KMS-11 (cell line): Measurements from ENCODE around the gene SPTB.

Experiments
- H2AFZ ChIP-seq: fragments of 200-600 bp; sonication (generic); 2 replicates; pipeline ENCODE4 v1.6.1; 2016; ENCODE audit warnings: antibody characterized with exemption, mixed run types, low read depth
- H3K27ac ChIP-seq: fragments of 200-600 bp; sonication (generic); 2 replicates; pipeline ENCODE4 v1.6.1; 2016; ENCODE audit warnings: mild to moderate bottlenecking, mixed run types
- H3K27me3 ChIP-seq: fragments of 200-600 bp; sonication (generic); 2 replicates; pipeline ENCODE4 v1.6.1; 2017; ENCODE audit warnings: mild to moderate bottlenecking, low read depth, mixed run types, moderate library complexity; ENCODE audit not compliant: insufficient read depth
- H3K36me3 ChIP-seq: fragments of 200-600 bp; sonication (generic); 2 replicates; pipeline ENCODE4 v1.6.1; 2017; ENCODE audit warnings: mild to moderate bottlenecking, mixed run types; ENCODE audit not compliant: insufficient read depth
- H3K4me1 ChIP-seq: fragments of 200-600 bp; sonication (generic); 2 replicates; pipeline ENCODE4 v1.6.1; 2016; ENCODE audit warnings: mild to moderate bottlenecking, low read depth, mixed run types; ENCODE audit not compliant: poor library complexity, severe bottlenecking
- H3K4me2 ChIP-seq: fragments of 200-600 bp; sonication (generic); 2 replicates; pipeline ENCODE4 v1.7.0; 2016; ENCODE audit warnings: mild to moderate bottlenecking, mixed run types
- H3K4me3 ChIP-seq: fragments of 200-600 bp; sonication (generic); IDR thresholded peaks from 2 replicates; pipeline ENCODE4 v1.6.1; 2017; ENCODE audit warnings: low read depth, low read length, mixed read lengths; ENCODE audit not compliant: insufficient read depth
- H3K79me2 ChIP-seq: fragments of 200-600 bp; sonication (generic); 2 replicates; pipeline ENCODE4 v1.6.1; 2016; ENCODE audit warnings: low read depth, mixed run types; ENCODE audit not compliant: insufficient read depth
- H3K9ac ChIP-seq: fragments of 200-600 bp; sonication (generic); 2 replicates; pipeline ENCODE4 v1.6.1; 2016; ENCODE audit warnings: mild to moderate bottlenecking, mixed run types
- H4K20me1 ChIP-seq: fragments of 200-600 bp; sonication (generic); 2 replicates; pipeline ENCODE4 v1.6.1; 2016; ENCODE audit warnings: mild to moderate bottlenecking, mixed run types; ENCODE audit not compliant: insufficient read depth
- TF ChIP-seq, protein P1 (sequence below): fragments of 200-600 bp; sonication (generic); conservative IDR thresholded peaks from 2 replicates; pipeline ENCODE4 v1.6.1; 2017; ENCODE audit warnings: low read depth, mild to moderate bottlenecking, antibody characterized with exemption, low read length, moderate library complexity, mixed read lengths

Gene SPTB

DNA sequence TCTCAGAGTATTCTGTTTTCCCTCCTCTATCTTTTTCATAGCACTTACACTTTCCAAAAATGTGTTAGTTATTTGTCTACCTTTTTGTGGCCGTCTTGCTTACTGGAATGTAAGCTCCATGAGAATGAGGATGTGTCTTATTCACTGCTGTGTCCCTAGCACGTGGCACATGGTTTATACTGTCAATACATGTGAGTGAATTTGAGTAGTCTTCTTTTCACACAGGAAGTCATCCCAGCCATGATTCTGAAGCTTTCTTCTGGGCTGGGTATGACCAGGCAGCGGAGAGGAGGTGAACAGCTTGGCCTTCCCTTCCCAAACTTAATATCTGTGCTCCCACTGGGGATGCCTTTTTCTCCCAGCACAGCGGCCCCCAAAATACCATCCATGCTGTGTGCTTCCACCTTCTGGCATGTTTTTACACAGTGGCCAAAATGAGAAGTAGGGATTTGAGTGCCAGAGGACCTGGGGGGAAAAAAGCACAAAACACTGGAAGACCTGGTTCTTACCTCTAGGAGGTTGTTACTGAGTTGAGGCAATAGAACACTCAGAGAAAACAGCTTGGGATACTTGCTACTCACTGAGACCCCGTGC, 165.2 kb downstream of the SPTB start:
- Histone ChIP-seq H3K4me2 (no peak overlapping the region), H4K20me1 (no peaks in the 10 kb centered on the region), H3K27me3 (no peaks in the 10 kb centered on the region), H3K4me1 (no peaks in the 10 kb centered on the region), H3K79me2 (no peaks in the 10 kb centered on the region), H3K36me3 (no peaks in the 10 kb centered on the region), H3K9ac (no peak overlapping the region), H3K4me3 (no peak overlapping the region), H2AFZ (no peak overlapping the region), H3K27ac (no peak overlapping the region)
- TF ChIP-seq, protein P1, sequence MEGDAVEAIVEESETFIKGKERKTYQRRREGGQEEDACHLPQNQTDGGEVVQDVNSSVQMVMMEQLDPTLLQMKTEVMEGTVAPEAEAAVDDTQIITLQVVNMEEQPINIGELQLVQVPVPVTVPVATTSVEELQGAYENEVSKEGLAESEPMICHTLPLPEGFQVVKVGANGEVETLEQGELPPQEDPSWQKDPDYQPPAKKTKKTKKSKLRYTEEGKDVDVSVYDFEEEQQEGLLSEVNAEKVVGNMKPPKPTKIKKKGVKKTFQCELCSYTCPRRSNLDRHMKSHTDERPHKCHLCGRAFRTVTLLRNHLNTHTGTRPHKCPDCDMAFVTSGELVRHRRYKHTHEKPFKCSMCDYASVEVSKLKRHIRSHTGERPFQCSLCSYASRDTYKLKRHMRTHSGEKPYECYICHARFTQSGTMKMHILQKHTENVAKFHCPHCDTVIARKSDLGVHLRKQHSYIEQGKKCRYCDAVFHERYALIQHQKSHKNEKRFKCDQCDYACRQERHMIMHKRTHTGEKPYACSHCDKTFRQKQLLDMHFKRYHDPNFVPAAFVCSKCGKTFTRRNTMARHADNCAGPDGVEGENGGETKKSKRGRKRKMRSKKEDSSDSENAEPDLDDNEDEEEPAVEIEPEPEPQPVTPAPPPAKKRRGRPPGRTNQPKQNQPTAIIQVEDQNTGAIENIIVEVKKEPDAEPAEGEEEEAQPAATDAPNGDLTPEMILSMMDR: no peak

DNA sequence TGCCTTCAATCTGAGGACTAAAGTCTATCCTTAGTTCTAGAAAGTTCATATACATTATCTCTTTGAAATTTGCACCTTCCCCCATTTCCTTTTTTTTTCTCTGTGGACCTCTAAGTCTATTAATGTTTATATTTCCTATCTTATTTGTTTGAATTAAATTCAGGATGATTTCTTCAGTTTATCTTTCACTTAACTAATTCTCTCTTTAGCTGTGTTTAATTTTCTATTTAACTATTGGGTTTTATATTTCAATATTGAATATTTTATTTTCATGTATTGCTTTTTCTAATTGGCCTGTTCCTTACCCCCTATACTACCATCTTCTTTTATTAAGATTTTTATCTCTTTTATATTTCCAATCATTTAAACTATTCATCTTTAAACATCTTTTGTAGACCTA, 166.0 kb downstream of the SPTB start:
- TF ChIP-seq, protein P1: no peak
- Histone ChIP-seq H3K4me3 (no peak overlapping the region), H3K27ac (no peak overlapping the region), H3K4me2 (no peak overlapping the region), H3K9ac (no peak overlapping the region), H3K79me2 (no peaks in the 10 kb centered on the region), H4K20me1 (no peaks in the 10 kb centered on the region), H3K4me1 (no peaks in the 10 kb centered on the region), H2AFZ (no peak overlapping the region), H3K27me3 (no peaks in the 10 kb centered on the region), H3K36me3 (no peaks in the 10 kb centered on the region)

DNA sequence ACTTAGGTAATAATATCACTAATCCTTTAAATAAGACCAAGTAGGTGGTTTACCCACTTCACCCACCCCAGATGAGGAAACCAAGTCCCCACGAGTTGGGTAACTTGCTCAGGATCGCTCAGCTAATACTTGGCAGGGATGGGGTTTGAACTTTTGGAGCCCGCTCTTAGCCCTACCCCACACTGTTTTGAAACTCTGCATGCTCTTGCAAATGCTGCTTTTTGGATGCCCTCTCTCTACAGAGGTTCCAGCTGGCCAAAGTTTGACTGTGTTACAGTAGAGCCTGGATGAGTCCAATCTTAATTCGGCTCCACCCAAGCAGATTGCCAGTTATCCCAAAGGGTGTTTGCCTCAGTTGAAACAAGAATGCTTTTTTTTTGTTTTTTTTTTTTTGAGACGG, 168.7 kb downstream of the SPTB start:
- no peaks in the 10 kb centered on the region for H3K27me3 ChIP-seq
- H3K9ac ChIP-seq: no peak overlapping the region
- H3K79me2 ChIP-seq: no peaks in the 10 kb centered on the region
- TF ChIP-seq, protein P1: no peak
- no peak overlapping the region for H2AFZ ChIP-seq
- H3K4me1 ChIP-seq: no peaks in the 10 kb centered on the region
- no peak overlapping the region for H3K27ac ChIP-seq
- H3K4me2 ChIP-seq: no peak overlapping the region
- no peaks in the 10 kb centered on the region for H4K20me1 ChIP-seq
- no peak overlapping the region for H3K4me3 ChIP-seq
- no peaks in the 10 kb centered on the region for H3K36me3 ChIP-seq

DNA sequence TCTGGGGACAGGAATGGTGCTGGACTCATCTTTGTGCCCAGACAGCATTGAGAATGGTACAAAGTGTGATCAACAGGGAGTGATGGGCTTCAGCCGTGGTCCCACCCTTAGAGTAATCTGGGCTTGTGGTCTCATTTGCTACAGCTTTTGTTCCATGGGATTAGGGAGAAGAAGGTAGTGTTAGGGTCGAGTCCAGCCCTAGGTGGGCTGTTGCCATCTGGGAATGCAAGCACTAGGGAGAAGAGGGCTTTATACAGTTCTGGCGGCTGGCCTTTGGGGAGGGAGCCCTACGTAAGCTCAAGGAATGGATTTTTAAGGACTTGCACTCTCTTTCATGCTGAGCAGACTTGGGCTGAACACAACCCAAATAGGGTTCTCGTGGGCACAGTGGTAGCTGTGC, 170.6 kb downstream of the SPTB start:
- H3K79me2 ChIP-seq: no peaks in the 10 kb centered on the region
- no peak overlapping the region for H3K4me2 ChIP-seq
- no peaks in the 10 kb centered on the region for H3K4me1 ChIP-seq
- no peaks in the 10 kb centered on the region for H3K36me3 ChIP-seq
- no peak overlapping the region for H3K4me3 ChIP-seq
- no peak overlapping the region for H3K9ac ChIP-seq
- no peak overlapping the region for H2AFZ ChIP-seq
- H3K27ac ChIP-seq: no peak overlapping the region
- TF ChIP-seq, protein P1: no peak
- H4K20me1 ChIP-seq: no peaks in the 10 kb centered on the region
- no peaks in the 10 kb centered on the region for H3K27me3 ChIP-seq
